WTC11 (cell line): Measurements from ENCODE around the gene PKP3. TPM values are rescaled to one million over a fixed set of nuclear protein-coding genes. Genes with fewer than 3 reads are reported as not detected.

Experiments
- ATAC-seq: fragments of 200-7000 bp; cut with Tn5 transposase; 2 replicates; pipeline ENCODE4 v1.10.0; 2021; ENCODE audit warnings: mild to moderate bottlenecking, moderate library complexity
- CTCF ChIA-PET: fragments of 300-600 bp; sonication (Branson Sonifier 250); formaldehyde crosslinking; loops from one replicate; lab custom pipeline; 2021; ENCODE audit warnings: antibody characterized with exemption; lab: Charles Lee
- POLR2A ChIA-PET: fragments of 350-600 bp; sonication (Branson Sonifier 250); formaldehyde crosslinking; loops from one replicate; lab custom pipeline; 2021; ENCODE audit warnings: antibody characterized with exemption; lab: Charles Lee
- DNase-seq: peaks from one replicate; pipeline ENCODE4 v3.0.0; 2021; ENCODE audit warnings: low spot score
- H3K27ac Mint-ChIP-seq: 2 replicates; pipeline ENCODE4 v1.8.0; 2021; ENCODE audit warnings: mixed read lengths
- H3K27me3 Mint-ChIP-seq: 2 replicates; pipeline ENCODE4 v1.8.0; 2021; ENCODE audit warnings: low read depth, mild to moderate bottlenecking, moderate library complexity, mixed read lengths
- H3K36me3 Mint-ChIP-seq: 2 replicates; pipeline ENCODE4 v1.8.0; 2021; ENCODE audit warnings: mixed read lengths
- H3K4me1 Mint-ChIP-seq: 2 replicates; pipeline ENCODE4 v1.8.0; 2022; ENCODE audit warnings: mixed read lengths
- H3K4me3 Mint-ChIP-seq: 2 replicates; pipeline ENCODE4 v1.8.0; 2021; ENCODE audit warnings: mild to moderate bottlenecking, moderate library complexity, mixed read lengths
- H3K9me3 Mint-ChIP-seq: 2 replicates; pipeline ENCODE4 v1.8.0; 2021; ENCODE audit warnings: mixed read lengths
- ATF1 ChIP-seq: sonication (generic); formaldehyde crosslinking; IDR thresholded peaks from 2 replicates; pipeline ENCODE4 v1.8.1; 2023; ENCODE audit warnings: mild to moderate bottlenecking, moderate library complexity, missing genetic modification reagents
- CDX4 ChIP-seq: fragments of 250-450 bp; sonication (Bioruptor Pico); IDR thresholded peaks from 2 replicates; pipeline ENCODE4 v1.9.0; 2021; ENCODE audit warnings: moderate library complexity, mild to moderate bottlenecking, inconsistent platforms, borderline replicate concordance
- E2F1 ChIP-seq: sonication (generic); formaldehyde crosslinking; IDR thresholded peaks from 2 replicates; pipeline ENCODE4 v1.8.0; 2022; ENCODE audit warnings: mild to moderate bottlenecking, missing genetic modification reagents
- E2F4 ChIP-seq: sonication (generic); formaldehyde crosslinking; IDR thresholded peaks from 2 replicates; pipeline ENCODE4 v1.8.1; 2022; ENCODE audit warnings: low read depth, mild to moderate bottlenecking, moderate library complexity, missing genetic modification reagents, borderline replicate concordance
- FOXK1 ChIP-seq: sonication (generic); formaldehyde crosslinking; IDR thresholded peaks from 2 replicates; pipeline ENCODE4 v1.8.0; 2022; ENCODE audit warnings: mild to moderate bottlenecking, moderate library complexity, missing genetic modification reagents
- JUN ChIP-seq: sonication (generic); formaldehyde crosslinking; IDR thresholded peaks from 2 replicates; pipeline ENCODE4 v1.8.0; 2023; ENCODE audit warnings: mild to moderate bottlenecking, missing genetic modification reagents
- NFATC4 ChIP-seq: fragments of 250-450 bp; sonication (Bioruptor Pico); IDR thresholded peaks from 2 replicates; pipeline ENCODE4 v1.9.0; 2021; ENCODE audit warnings: mild to moderate bottlenecking
- NR1H2 ChIP-seq: sonication (generic); formaldehyde crosslinking; IDR thresholded peaks from 2 replicates; pipeline ENCODE4 v1.9.0; 2021; ENCODE audit warnings: mild to moderate bottlenecking, moderate library complexity, missing genetic modification reagents
- OVOL2 ChIP-seq: fragments of 250-450 bp; sonication (Bioruptor Pico); IDR thresholded peaks from 2 replicates; pipeline ENCODE4 v1.9.0; 2021; ENCODE audit warnings: mild to moderate bottlenecking, borderline replicate concordance
- PREB ChIP-seq: sonication (generic); formaldehyde crosslinking; IDR thresholded peaks from 2 replicates; pipeline ENCODE4 v1.8.1; 2022; ENCODE audit warnings: mild to moderate bottlenecking, missing genetic modification reagents, moderate library complexity, borderline replicate concordance
- RELA ChIP-seq: sonication (generic); formaldehyde crosslinking; IDR thresholded peaks from 2 replicates; pipeline ENCODE4 v1.8.1; 2022; ENCODE audit warnings: missing genetic modification reagents, mild to moderate bottlenecking, borderline replicate concordance
- TEAD4 ChIP-seq: sonication (generic); formaldehyde crosslinking; IDR thresholded peaks from 2 replicates; pipeline ENCODE4 v1.8.0; 2022; ENCODE audit warnings: mild to moderate bottlenecking, missing genetic modification reagents
- USF1 ChIP-seq: sonication (generic); formaldehyde crosslinking; IDR thresholded peaks from 2 replicates; pipeline ENCODE4 v1.8.0; 2022; ENCODE audit warnings: mild to moderate bottlenecking, missing genetic modification reagents
- ZNF138 ChIP-seq: sonication (generic); formaldehyde crosslinking; conservative IDR thresholded peaks from 2 replicates; pipeline ENCODE4 v1.8.1; 2022; ENCODE audit warnings: mild to moderate bottlenecking, moderate library complexity, missing genetic modification reagents
- ZNF423 ChIP-seq: fragments of 250-450 bp; sonication (Bioruptor Pico); IDR thresholded peaks from 2 replicates; pipeline ENCODE4 v2.1.2; 2022; ENCODE audit warnings: mild to moderate bottlenecking, moderate library complexity
- ZNF425 ChIP-seq: fragments of 250-450 bp; sonication (Bioruptor Pico); conservative IDR thresholded peaks from 2 replicates; pipeline ENCODE4 v1.9.0; 2021; ENCODE audit warnings: mild to moderate bottlenecking
- ZNF532 ChIP-seq: fragments of 250-450 bp; sonication (Bioruptor Pico); IDR thresholded peaks from 2 replicates; pipeline ENCODE4 v1.9.0; 2021; ENCODE audit warnings: mild to moderate bottlenecking, borderline replicate concordance
- ZSCAN18 ChIP-seq: fragments of 250-450 bp; sonication (Bioruptor Pico); IDR thresholded peaks from 2 replicates; pipeline ENCODE4 v2.1.2; 2022; ENCODE audit warnings: mild to moderate bottlenecking, moderate library complexity
- total RNA-seq: library from RNA; stranded (reverse); gene quantifications from 3 replicates; pipeline ENCODE4 v1.2.3, GENCODE V29; 2021

The PKP3 gene
- total RNA-seq, 1 experiment from 2014 or later = 17.3 TPM

GRCh38 chr11:384511-384910 lies 9.5 kb upstream of the PKP3 start (continued):
- no peak for TF ChIP-seq ZSCAN18
- TF ChIP-seq RELA = no peak
- TF ChIP-seq USF1 (CRISPR knock-in tag) = no peak
- TF ChIP-seq FOXK1 (CRISPR knock-in tag) = no peak
- TF ChIP-seq NFATC4 = no peak
- TF ChIP-seq JUN (CRISPR knock-in tag) = no peak
- TF ChIP-seq, all 79 proteins: peak for 0

GRCh38 chr11:385594-386351 lies 8.2 kb upstream of the PKP3 start:
- H3K27ac Mint-ChIP-seq = no peak overlapping the region
- H3K4me1 Mint-ChIP-seq = no peaks in the 10 kb centered on the region; the same call in 1 of the 2 replicates
- H3K36me3 Mint-ChIP-seq = peaks cover 12% of the 10 kb centered on the region
- ChIA-PET CTCF (no interaction called here), POLR2A (no interaction called here)
- no peak overlapping the region for H3K4me3 Mint-ChIP-seq
- TF ChIP-seq CDX4 (CRISPR knock-in tag) = no peak
- TF ChIP-seq NR1H2 (CRISPR knock-in tag) = no peak
- TF ChIP-seq TEAD4 (CRISPR knock-in tag) = no peak
- no peak for TF ChIP-seq ZNF532 (CRISPR knock-in tag)
- TF ChIP-seq E2F4 = no peak
- no peak for TF ChIP-seq ZNF423
- no peak for TF ChIP-seq ZNF138 (CRISPR knock-in tag)
- no peak for TF ChIP-seq OVOL2 (CRISPR knock-in tag)
- no peak for TF ChIP-seq PREB (CRISPR knock-in tag)
- no peak for TF ChIP-seq ZNF425 (CRISPR knock-in tag)
- no peak for TF ChIP-seq ATF1 (CRISPR knock-in tag)
- TF ChIP-seq E2F1 = no peak
- H3K27me3 Mint-ChIP-seq = peaks cover 17% of the 10 kb centered on the region
- H3K9me3 Mint-ChIP-seq = peaks cover 12% of the 10 kb centered on the region
- DNase-seq (no peak), ATAC-seq (no peak)
